NCI-H345 (cell line): Measurements from ENCODE around the gene PBRM1.

Source experiments
- DNase-seq: peaks from one replicate; lab custom pipeline; 2025; lab: John Stamatoyannopoulos, UW

PBRM1 gene

GRCh38 chr3:52574056-52574965 is 111.4 kb downstream of the PBRM1 start:
- no peak for DNase-seq

GRCh38 chr3:52572221-52572620 is 113.5 kb downstream of the PBRM1 start:
- no peak for DNase-seq

- DNase-seq, result no peak
These were observed 115.6 kb downstream of the PBRM1 start for GRCh38 chr3:52570076-52570475.

DNA sequence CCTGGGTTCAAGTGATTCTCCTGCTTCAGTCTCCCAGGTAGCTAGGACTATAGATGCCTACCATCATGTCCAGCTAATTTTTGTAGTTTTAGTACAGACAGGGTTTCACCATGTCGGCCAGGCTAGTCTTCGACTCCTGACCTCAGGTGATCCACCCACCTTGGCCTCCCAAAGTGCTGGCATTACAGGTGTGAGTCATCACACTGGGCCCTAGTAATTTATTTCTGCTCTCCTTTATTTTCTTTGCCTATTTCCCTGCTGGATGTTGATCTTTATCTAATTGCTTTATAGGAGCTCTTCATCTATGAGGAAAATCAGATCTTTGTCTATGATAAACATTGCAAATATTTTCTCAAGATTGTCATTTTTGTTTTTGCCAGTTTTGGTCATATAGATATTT is 117.6 kb downstream of the PBRM1 start:
- DNase-seq, result no peak

- no peak for DNase-seq
These were observed 121.7 kb downstream of the PBRM1 start for GRCh38 chr3:52563984-52564383.

GRCh38 chr3:52561028-52561747 is 124.5 kb downstream of the PBRM1 start:
- no peak for DNase-seq

DNA sequence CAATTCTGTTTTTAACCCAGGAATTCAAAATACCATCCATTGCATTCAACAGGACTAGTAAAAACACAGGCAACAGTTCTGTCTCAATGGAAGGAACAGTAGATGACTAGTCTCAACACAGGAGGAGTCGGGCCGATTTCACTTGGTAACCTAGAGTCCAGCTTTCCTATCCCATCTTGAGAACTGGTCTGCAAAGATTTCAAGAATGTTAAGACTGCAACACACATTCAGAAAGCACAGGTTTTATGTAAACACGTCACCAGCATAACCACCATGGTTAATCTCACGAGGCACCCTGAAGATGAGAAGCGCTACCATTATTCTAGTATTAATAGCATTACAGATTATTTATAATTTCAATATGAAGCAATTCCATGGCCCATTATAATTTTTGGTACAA is 127.3 kb downstream of the PBRM1 start:
- no peak for DNase-seq

DNA sequence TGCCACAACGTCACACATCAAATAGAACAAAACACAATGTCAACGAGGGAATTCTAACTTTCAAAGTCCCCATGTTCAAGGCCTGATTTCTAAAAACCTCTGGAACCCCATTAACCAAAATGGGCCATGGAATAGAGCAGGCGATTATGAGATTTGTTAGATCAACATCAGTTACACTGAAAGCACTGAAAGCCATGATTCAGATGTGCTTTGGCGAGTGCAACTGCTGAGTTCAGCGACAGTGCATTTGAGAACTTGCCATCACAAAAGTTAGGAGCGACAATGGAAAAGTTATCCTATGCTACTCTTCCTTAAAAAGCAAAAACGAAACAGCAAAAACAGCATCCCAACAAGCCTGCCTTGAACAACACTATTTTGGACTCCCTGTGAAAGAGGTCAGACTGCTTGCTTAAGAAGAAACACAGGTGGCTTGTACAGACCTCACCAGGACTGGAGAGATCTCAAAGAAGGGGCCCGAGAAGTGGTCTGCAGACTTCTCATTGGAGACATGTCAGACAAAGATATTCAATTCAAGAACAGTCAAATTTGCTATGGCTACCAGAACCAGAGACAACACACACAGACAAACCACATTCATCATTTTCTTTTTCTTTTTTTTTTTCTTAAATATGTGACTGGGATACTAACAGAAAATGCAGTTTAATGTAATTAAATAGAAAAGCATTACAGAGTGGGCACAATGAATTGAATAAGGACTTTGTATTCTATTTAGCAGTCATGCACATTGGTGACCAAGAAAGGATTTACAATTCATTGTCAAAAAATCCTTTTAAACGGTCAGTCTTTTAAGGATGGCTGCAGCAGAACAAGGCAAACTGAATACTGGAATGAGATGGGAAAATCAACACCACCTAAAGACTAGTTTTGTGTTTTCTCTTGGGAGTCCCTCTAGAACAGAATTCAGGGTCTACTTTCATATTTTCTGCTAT is 128.4 kb downstream of the PBRM1 start:
- DNase-seq, result no peak

DNA sequence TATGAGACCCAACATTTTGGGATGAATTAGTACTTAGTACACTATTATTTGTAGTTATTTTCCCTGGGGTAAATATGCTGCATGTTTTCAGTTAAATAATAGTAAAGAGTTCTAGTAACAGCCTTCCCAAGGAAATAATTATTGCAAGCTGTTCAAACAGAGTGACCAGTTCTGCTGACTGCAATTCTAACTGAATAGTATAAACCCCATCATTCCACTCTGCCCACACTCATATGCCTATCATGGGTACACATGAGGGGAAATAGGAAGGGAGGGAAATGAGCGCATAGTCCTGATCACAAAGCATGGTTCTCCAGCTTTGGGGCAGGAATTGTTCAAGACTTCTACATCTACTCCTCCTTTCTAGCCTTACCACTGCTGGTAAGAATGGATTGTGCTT is 130.7 kb downstream of the PBRM1 start:
- DNase-seq, result no peak

DNA sequence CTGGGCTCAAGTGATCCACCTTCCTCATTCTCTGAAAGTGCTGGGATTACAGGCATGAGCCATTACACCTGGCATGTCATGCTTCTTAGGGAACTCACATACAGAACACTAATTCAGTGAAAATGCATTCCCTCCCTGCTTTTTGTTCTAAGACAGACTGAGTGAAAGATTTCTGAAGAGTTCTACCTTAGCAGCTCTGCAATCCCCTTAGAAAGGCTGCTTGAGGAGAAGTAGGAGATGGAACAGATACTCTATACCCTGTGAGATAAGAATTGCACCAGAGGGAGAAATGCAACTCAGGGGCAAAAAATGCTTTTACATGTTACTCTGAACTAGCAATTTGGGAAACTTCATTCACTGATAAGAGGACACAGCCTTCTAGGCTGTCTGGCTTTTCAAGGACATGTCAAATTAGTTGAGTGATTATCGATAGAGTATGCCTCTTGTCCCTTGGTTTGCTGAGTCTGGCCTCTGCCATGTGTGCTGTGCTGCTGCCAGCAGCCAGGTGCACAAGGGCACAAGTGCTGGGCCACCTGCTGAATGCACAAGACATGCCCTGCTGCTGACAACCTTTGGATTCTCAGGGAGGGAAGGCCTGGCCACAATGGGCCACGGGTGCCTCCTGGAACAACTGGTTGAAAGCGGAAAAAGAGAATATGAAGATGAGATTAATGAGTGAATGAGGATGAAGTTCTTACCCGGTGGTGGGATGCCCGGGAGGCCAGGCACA is 131.5 kb downstream of the PBRM1 start:
- no peak for DNase-seq

DNA sequence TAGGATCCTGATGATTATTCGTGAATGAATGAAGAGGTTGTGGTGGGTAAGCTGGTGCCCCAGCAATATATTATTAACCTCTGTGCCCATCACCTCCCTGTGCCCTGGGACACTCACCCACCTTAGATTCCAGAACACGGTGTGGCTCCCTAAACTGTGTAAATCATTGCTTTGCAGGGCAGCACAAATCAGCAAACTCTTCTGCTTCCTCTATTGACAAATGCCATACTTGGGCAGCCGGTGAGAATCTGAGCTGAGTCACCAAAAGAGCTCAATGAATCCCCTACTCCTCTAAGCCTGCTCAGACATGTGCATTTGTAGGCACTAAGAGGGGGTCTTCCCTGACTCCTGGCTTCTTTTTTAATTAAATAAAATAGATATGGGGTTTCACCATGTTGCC is 133.6 kb downstream of the PBRM1 start:
- DNase-seq, result no peak

GRCh38 chr3:52551118-52551517 is 134.6 kb downstream of the PBRM1 start:
- no peak for DNase-seq

GRCh38 chr3:52547143-52547542 is 138.6 kb downstream of the PBRM1 start:
- no peak for DNase-seq

DNA sequence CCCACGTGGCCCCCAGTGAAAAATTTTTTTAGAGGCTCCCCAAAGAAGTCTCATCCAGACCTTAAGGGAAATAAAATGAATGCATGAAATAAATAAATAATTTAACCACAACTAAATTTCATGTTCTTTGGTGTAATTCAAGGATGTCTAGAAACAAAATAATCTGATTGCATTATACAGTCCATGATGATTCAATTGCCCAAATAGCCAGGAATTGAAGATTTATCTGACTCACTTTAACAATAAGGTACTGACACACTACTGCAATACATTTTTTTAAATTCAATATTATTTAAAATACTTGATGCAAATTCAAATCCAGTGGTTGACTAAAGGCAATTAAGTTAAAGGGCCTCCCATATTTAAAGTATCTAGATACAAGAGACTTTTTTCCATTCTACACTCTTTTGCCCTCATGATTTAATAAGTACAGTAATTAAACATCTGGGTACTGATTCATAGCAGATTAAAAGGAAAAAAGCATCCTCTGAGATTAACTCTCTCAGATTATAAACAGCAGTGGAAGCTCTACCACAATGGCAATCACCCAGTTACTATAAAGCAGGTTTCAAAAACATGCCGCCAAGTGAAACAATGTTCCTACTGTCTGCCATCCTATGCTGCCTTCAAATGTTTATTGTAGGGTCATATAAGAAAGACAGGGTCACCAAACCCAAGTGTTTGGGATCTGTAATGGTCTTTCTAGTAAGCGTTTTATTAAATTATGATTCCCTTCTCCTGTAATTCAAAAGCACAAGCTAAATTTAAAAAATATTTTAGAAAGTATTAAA is 139.4 kb downstream of the PBRM1 start:
- DNase-seq, result no peak

DNA sequence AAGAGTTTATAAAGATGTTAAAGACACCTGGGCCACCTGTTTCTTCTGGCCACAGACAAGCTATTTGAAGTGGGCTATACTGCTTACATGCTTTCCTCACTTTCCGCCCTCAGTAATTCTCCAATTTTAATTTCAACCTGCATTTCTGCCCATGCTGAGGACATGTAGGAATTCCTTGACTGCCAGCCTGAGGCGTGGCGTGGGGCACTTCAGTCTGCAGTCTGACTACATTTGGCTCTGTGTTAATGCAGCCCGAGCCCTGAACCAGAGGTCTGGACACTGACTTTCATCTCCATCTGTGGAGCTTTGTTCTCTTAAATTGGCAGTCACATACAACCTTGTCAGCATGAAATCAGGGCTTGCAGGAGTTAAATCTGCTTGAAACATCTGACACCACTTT is 140.8 kb downstream of the PBRM1 start:
- no peak for DNase-seq

- DNase-seq, result no peak
These were observed 144.7 kb downstream of the PBRM1 start for GRCh38 chr3:52541050-52541449.

- DNase-seq, result no peak
These were observed 146.6 kb downstream of the PBRM1 start for GRCh38 chr3:52539010-52539653.

DNA sequence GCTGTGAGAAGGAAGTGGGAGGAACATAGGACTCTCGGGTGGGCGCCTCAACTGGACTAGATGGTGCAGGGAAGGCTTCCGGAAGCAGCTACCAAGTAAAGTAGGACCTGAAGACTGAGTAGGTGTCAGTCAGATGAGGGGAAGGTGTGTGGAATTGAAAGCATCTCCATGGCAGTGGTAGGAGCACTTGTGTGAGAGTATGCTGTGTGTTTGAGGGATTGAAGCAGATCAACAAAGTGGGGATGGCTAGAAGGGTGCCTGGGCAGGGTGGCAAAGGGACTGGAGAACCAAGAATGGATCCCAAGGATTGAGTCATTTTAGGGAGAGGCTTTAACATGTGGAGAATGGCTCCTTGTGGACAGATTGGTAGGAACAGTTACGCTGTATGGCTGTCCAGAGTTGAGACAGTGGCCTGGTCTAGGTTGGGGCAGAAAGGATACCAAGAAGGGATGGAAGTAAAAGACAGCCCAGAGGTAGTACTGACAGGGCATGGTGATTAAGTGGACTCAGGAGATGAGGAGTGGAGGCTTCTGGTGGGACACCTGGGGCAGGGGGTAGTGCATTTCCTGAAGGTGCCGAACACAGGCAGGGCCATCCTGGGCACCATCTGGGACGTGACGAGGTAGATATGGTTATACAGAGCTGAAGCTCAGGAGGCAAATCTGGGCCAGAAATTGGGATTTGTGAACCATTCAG is 147.8 kb downstream of the PBRM1 start:
- no peak for DNase-seq

- DNase-seq, result peak; percentile 11
These were observed 148.5 kb downstream of the PBRM1 start for GRCh38 chr3:52537165-52537620.
